WTC11 (cell line): ENCODE data around the gene PIK3IP1. TPM values are rescaled to one million over a fixed set of nuclear protein-coding genes. Genes with fewer than 3 reads are reported as not detected.

Experiments used
- AR ChIP-seq: fragments of 250-450 bp; sonication (Bioruptor Pico); IDR thresholded peaks from 2 replicates; pipeline ENCODE4 v1.9.0; 2021; ENCODE audit warnings: mild to moderate bottlenecking
- ATF1 ChIP-seq: sonication (generic); formaldehyde crosslinking; IDR thresholded peaks from 2 replicates; pipeline ENCODE4 v1.8.1; 2023; ENCODE audit warnings: mild to moderate bottlenecking, moderate library complexity, missing genetic modification reagents
- ATF2 ChIP-seq: sonication (generic); formaldehyde crosslinking; IDR thresholded peaks from 2 replicates; pipeline ENCODE4 v1.8.1; 2022; ENCODE audit warnings: low read depth, missing genetic modification reagents, borderline replicate concordance
- CDX4 ChIP-seq: fragments of 250-450 bp; sonication (Bioruptor Pico); IDR thresholded peaks from 2 replicates; pipeline ENCODE4 v1.9.0; 2021; ENCODE audit warnings: moderate library complexity, mild to moderate bottlenecking, inconsistent platforms, borderline replicate concordance
- E2F4 ChIP-seq: sonication (generic); formaldehyde crosslinking; IDR thresholded peaks from 2 replicates; pipeline ENCODE4 v1.8.1; 2022; ENCODE audit warnings: low read depth, mild to moderate bottlenecking, moderate library complexity, missing genetic modification reagents, borderline replicate concordance
- GRHL2 ChIP-seq: fragments of 250-450 bp; sonication (Bioruptor Pico); IDR thresholded peaks from 2 replicates; pipeline ENCODE4 v1.8.0; 2022; ENCODE audit warnings: mild to moderate bottlenecking, moderate library complexity; ENCODE audit not compliant: insufficient replicate concordance, severe bottlenecking
- IRF2 ChIP-seq: sonication (generic); formaldehyde crosslinking; IDR thresholded peaks from 2 replicates; pipeline ENCODE4 v1.8.0; 2022; ENCODE audit warnings: low read depth, missing genetic modification reagents, borderline replicate concordance
- JAZF1 ChIP-seq: fragments of 250-450 bp; sonication (Bioruptor Pico); IDR thresholded peaks from 2 replicates; pipeline ENCODE4 v1.9.0; 2021; ENCODE audit warnings: moderate library complexity, mild to moderate bottlenecking, inconsistent platforms
- MXD4 ChIP-seq: fragments of 250-450 bp; sonication (Bioruptor Pico); IDR thresholded peaks from 2 replicates; pipeline ENCODE4 v1.8.0; 2021; ENCODE audit warnings: mild to moderate bottlenecking, moderate library complexity, borderline replicate concordance
- MYBL2 ChIP-seq: sonication (generic); formaldehyde crosslinking; IDR thresholded peaks from 2 replicates; pipeline ENCODE4 v1.8.1; 2023; ENCODE audit warnings: mild to moderate bottlenecking, moderate library complexity, missing genetic modification reagents
- NFE2L1 ChIP-seq: sonication (generic); formaldehyde crosslinking; IDR thresholded peaks from 2 replicates; pipeline ENCODE4 v1.8.1; 2023; ENCODE audit warnings: missing genetic modification reagents
- NR3C1 ChIP-seq: sonication (generic); formaldehyde crosslinking; conservative IDR thresholded peaks from 2 replicates; pipeline ENCODE4 v1.8.1; 2023; ENCODE audit warnings: low read depth, mild to moderate bottlenecking, missing genetic modification reagents
- RELA ChIP-seq: sonication (generic); formaldehyde crosslinking; IDR thresholded peaks from 2 replicates; pipeline ENCODE4 v1.8.1; 2022; ENCODE audit warnings: missing genetic modification reagents, mild to moderate bottlenecking, borderline replicate concordance
- STAT6 ChIP-seq: sonication (generic); formaldehyde crosslinking; conservative IDR thresholded peaks from 2 replicates; pipeline ENCODE4 v1.8.1; 2023; ENCODE audit warnings: mild to moderate bottlenecking, low read depth, missing genetic modification reagents, moderate library complexity
- ZBTB43 ChIP-seq: sonication (generic); formaldehyde crosslinking; IDR thresholded peaks from 2 replicates; pipeline ENCODE4 v1.8.1; 2023; ENCODE audit warnings: mild to moderate bottlenecking, missing genetic modification reagents
- ZMAT4 ChIP-seq: fragments of 250-450 bp; sonication (Bioruptor Pico); IDR thresholded peaks from 2 replicates; pipeline ENCODE4 v1.9.0; 2021; ENCODE audit warnings: mild to moderate bottlenecking
- ZNF232 ChIP-seq: sonication (generic); formaldehyde crosslinking; IDR thresholded peaks from 2 replicates; pipeline ENCODE4 v1.8.0; 2022; ENCODE audit warnings: mild to moderate bottlenecking, missing genetic modification reagents
- ZNF281 ChIP-seq: sonication (generic); formaldehyde crosslinking; IDR thresholded peaks from 2 replicates; pipeline ENCODE4 v1.8.0; 2023; ENCODE audit warnings: mild to moderate bottlenecking, missing genetic modification reagents
- ZNF423 ChIP-seq: fragments of 250-450 bp; sonication (Bioruptor Pico); IDR thresholded peaks from 2 replicates; pipeline ENCODE4 v2.1.2; 2022; ENCODE audit warnings: mild to moderate bottlenecking, moderate library complexity
- ZNF512 ChIP-seq: sonication (generic); formaldehyde crosslinking; IDR thresholded peaks from 2 replicates; pipeline ENCODE4 v1.8.1; 2022; ENCODE audit warnings: missing genetic modification reagents, borderline replicate concordance
- ZNF671 ChIP-seq: fragments of 250-450 bp; sonication (Bioruptor Pico); IDR thresholded peaks from 2 replicates; pipeline ENCODE4 v1.8.0; 2021; ENCODE audit warnings: mild to moderate bottlenecking
- total RNA-seq: library from RNA; stranded (reverse); gene quantifications from 3 replicates; pipeline ENCODE4 v1.2.3, GENCODE V29; 2021

The PIK3IP1 gene
- total RNA-seq, 1 experiment from 2014 or later, result 2.0 TPM

GRCh38 chr22:31290494-31291471 lies 1.5 kb downstream of the PIK3IP1 start (continued):
- TF ChIP-seq ZBTB43 (peak; percentile 88), MYBL2 (CRISPR knock-in tag) (peak; percentile 95), IRF2 (CRISPR knock-in tag) (no peak), ATF2 (CRISPR knock-in tag) (0 out of 2 replicates have a peak, but pooled peaks have one; percentile 39), JAZF1 (CRISPR knock-in tag) (no peak), ZNF512 (CRISPR knock-in tag) (no peak), ZMAT4 (no peak), ATF1 (CRISPR knock-in tag) (0 out of 2 replicates have a peak, but pooled peaks have one; percentile 71), ZNF281 (CRISPR knock-in tag) (peak; percentile 70; the same call in 1 of the 2 replicates), ZNF232 (CRISPR knock-in tag) (peak; percentile 85; the same call in 1 of the 2 replicates), NFE2L1 (CRISPR knock-in tag) (peak; percentile 81; the same call in 1 of the 2 replicates), ZNF423 (CRISPR knock-in tag) (no peak), RELA (CRISPR knock-in tag) (peak; percentile 91), AR (no peak), CDX4 (CRISPR knock-in tag) (no peak), E2F4 (CRISPR knock-in tag) (0 out of 2 replicates have a peak, but pooled peaks have one; percentile 25), GRHL2 (no peak), STAT6 (no peak), NR3C1 (CRISPR knock-in tag) (no peak; the same call in 1 of the 2 replicates), MXD4 (no peak), ZNF671 (CRISPR knock-in tag) (no peak)
